Measurements from ENCODE around the gene OVCH1.

DNA sequence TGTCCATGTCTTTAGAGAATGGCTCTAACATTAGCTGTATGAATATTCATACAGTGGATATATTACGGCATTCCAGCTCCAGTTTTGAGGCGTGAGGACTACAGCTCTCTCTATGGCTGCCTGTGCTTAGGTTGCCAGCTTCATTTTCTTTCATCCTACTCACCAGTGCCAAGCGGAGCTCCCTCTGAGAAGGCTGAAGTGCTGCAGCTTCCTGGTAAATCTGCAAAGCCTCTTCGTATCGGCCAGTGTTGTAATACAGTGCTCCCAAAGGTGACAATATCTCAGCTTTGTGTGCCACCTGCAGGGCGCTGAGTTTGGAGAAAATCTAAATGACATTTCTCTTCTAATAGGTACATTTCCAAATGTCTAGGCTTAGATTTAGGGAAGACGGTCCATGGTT, 19.8 kb upstream of the OVCH1 start:
- TF ChIP-seq, protein P1, sequence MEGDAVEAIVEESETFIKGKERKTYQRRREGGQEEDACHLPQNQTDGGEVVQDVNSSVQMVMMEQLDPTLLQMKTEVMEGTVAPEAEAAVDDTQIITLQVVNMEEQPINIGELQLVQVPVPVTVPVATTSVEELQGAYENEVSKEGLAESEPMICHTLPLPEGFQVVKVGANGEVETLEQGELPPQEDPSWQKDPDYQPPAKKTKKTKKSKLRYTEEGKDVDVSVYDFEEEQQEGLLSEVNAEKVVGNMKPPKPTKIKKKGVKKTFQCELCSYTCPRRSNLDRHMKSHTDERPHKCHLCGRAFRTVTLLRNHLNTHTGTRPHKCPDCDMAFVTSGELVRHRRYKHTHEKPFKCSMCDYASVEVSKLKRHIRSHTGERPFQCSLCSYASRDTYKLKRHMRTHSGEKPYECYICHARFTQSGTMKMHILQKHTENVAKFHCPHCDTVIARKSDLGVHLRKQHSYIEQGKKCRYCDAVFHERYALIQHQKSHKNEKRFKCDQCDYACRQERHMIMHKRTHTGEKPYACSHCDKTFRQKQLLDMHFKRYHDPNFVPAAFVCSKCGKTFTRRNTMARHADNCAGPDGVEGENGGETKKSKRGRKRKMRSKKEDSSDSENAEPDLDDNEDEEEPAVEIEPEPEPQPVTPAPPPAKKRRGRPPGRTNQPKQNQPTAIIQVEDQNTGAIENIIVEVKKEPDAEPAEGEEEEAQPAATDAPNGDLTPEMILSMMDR (IDR thresholded peaks at IDR 0.05): peak; percentile 53
- no peak for TF ChIP-seq ZFX (IDR thresholded peaks at IDR 0.05; ENCODE audit: borderline replicate concordance)
